Stimulated activated CD8-positive, alpha-beta memory T cell treated with anti-CD3 and anti-CD28 coated beads, Interleukin-12 subunit alpha, Interleukin-12 subunit beta, amount 100 ng/mL, for 1 hour (primary cell): Measurements from ENCODE around the gene ATAD1.
A peak's percentile ranks its signal among the peaks of the same experiment; 100 is the strongest.
"Not testable (repeated sequence)": the region's sequence is repeated elsewhere in the genome, so short reads cannot be mapped to it uniquely, and the experiment has no call there.

Source experiments
- DNase-seq: peaks from one replicate; pipeline ENCODE4 v3.0.0-alpha.2; 2020; ENCODE audit warnings: low read depth

ATAD1 gene

GRCh38 chr10:87846023-87846422, 28.0 kb upstream of the ATAD1 start:
- DNase-seq, result no peak

GRCh38 chr10:87845624-87845998, 27.6 kb upstream of the ATAD1 start:
- no peak for DNase-seq

- no peak for DNase-seq
Observed at GRCh38 chr10:87844837-87845623, 27.0 kb upstream of the ATAD1 start.

- DNase-seq, result no peak
Observed at GRCh38 chr10:87843714-87844113, 25.7 kb upstream of the ATAD1 start.

- no peak for DNase-seq
Observed at GRCh38 chr10:87842776-87843497, 24.9 kb upstream of the ATAD1 start.

- no peak for DNase-seq
Observed at GRCh38 chr10:87842220-87842641, 24.2 kb upstream of the ATAD1 start.

- no peak for DNase-seq
Observed at GRCh38 chr10:87841186-87841585, 23.2 kb upstream of the ATAD1 start.

GRCh38 chr10:87838650-87839049, 20.6 kb upstream of the ATAD1 start:
- no peak for DNase-seq

GRCh38 chr10:87837445-87837844, 19.4 kb upstream of the ATAD1 start:
- no peak for DNase-seq

GRCh38 chr10:87836098-87836497, 18.1 kb upstream of the ATAD1 start:
- DNase-seq, result no peak

GRCh38 chr10:87829986-87830729, 12.1 kb upstream of the ATAD1 start:
- no peak for DNase-seq

GRCh38 chr10:87829051-87829450, 11.0 kb upstream of the ATAD1 start:
- not testable (repeated sequence) for DNase-seq

GRCh38 chr10:87827681-87828080, 9.7 kb upstream of the ATAD1 start:
- DNase-seq, result no peak

- no peak for DNase-seq
Observed at GRCh38 chr10:87826653-87827052, 8.6 kb upstream of the ATAD1 start.

- no peak for DNase-seq
Observed at GRCh38 chr10:87819289-87819585, 1.2 kb upstream of the ATAD1 start.

- DNase-seq, result peak; percentile 42
Observed at GRCh38 chr10:87818505-87819288, 671 bp upstream of the ATAD1 start.

GRCh38 chr10:87816898-87817608, 973 bp downstream of the ATAD1 start:
- DNase-seq, result no peak

- DNase-seq, result no peak
Observed at GRCh38 chr10:87816163-87816897, 1.7 kb downstream of the ATAD1 start.

GRCh38 chr10:87804939-87805569, 13.0 kb downstream of the ATAD1 start:
- no peak for DNase-seq

- no peak for DNase-seq
Observed at GRCh38 chr10:87803831-87804230, 14.2 kb downstream of the ATAD1 start.
